T-helper 22 cell (primary cell): ENCODE results near the gene TGM5.
"Not testable (repeated sequence)": the region's sequence is repeated elsewhere in the genome, so short reads cannot be mapped to it uniquely, and the experiment has no call there.

Experiments
- DNase-seq: peaks from one replicate; pipeline ENCODE4 v3.0.0-alpha.2; 2020; ENCODE audit warnings: low read depth

TGM5 gene

DNA sequence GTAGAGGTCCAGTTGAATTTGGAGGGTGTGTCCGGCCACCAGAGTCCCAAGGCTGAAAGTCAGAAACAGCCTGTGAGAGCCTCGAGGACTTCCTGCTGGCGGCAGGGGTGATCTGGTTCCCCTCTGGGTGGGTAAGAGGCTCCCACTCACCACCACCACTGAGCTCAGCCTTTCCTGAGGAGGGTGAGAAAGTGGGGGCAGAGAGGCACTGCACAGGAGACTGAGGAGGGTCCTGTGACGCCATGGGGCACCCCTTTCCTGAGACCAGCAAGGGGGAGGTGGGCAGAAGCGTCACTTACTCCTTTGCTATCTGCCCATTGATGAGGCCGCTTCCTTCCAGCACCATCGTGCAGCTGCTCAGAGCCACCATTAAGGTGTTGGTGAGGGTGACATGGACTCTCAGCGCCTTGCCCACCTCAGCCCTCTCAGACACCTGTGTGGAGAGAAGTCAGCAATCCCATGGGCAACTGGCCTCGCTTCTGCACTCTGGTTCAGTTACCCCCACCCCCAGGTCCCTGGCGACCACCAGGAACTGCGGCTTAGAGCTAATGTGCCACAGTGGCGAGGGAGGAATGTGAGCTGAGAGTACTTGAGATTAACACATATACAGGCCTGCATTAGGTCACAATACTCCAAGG lies 10.0 kb upstream of the TGM5 start:
- no peak for DNase-seq

DNA sequence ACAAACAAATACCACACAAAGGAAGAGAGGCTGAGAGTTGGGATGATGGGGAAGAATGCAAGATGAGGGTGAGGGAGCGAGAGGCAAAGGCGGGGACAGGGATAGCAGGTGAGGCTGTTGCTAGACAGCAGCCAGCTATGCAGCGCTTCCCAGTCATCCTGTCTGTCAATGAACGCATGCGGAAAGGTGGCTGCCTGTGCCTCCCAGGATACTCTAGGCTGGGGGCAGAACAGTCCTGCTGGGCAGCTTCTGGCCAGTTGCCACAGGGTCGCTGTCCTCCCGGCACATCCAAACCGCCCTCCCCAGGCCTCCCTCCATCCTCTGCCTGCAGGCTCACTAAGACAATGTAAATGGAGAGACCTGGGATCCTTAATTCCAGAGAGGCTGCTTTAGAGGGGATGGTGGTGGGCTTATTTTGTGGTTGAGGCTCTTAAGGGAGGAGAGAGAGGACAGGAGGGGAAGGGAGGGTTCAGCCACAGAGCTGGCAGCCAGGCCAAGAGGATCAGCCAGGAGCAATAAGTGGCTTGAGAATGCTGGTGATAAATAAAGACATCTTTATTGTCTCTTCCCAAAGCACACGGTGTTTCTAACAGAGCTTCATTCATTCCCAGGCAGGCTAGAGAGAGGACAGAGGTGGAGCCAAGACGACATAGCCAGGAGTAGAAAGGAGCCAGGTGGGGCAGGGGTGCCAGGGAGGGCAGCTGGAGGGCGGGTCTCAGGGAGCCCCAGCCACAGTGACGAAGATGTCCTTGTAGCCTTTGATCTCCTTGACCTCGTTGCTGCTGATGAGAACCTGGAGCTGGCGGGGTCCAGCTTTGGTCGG lies 9.2 kb upstream of the TGM5 start:
- no peak for DNase-seq

DNA sequence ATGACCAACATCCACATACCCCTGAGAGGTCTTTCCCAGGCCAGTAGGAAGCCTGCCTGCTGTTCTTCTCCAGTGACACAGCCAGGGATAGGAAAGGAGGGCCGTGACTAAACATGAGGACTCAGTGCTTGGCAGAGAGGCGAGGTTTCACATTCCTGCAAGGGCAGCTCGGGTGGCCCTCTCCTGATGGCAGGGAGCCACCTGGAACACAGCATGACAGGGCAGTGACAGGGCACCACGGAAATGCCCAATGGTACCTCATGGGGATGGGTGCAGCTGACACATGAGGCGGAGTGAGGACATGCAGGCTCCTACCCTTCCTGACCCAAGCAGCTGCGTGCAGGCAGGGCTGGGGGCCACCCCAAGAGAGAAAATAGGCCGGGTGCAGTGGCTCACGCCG lies 7.4 kb upstream of the TGM5 start:
- no peak for DNase-seq

DNA sequence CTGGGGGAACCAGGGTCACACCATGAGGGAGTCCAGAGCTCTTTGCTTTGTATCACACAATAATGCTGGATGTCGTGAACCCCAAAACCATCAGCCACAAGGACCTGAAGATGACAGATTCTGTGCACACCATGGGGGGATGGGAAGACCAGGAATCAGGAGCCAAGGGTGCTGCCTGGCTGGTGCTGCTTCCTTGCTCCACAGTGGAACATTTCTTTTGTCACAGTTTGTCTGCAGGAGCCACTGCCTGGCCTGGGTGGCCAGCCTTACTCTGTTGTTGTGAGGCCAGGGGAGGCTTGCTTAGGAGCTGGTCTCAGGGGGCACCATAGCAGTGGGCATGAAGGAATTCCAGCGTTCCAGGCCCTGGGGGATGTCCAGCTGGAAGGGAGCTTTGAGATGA lies 6.5 kb upstream of the TGM5 start:
- no peak for DNase-seq

DNA sequence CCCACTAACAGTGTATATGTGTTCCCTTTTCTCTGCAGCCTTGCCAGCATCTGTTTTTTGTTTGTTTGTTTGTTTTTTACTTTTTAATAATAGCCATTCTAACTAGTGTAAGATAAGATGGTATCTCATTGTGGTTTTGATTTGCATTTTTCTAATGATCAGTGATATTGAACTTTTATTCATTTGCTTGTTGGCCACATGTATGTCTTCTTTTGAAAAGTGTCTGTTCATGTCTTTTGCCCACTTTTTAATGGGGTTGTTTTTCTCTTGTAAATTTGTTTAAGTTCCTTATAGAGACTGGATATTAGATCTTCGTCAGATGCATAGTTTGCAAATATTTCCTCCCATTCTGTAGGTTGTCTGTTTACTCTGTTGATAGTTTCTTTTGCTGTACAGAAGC lies 5.2 kb upstream of the TGM5 start:
- DNase-seq: not testable (repeated sequence)

DNA sequence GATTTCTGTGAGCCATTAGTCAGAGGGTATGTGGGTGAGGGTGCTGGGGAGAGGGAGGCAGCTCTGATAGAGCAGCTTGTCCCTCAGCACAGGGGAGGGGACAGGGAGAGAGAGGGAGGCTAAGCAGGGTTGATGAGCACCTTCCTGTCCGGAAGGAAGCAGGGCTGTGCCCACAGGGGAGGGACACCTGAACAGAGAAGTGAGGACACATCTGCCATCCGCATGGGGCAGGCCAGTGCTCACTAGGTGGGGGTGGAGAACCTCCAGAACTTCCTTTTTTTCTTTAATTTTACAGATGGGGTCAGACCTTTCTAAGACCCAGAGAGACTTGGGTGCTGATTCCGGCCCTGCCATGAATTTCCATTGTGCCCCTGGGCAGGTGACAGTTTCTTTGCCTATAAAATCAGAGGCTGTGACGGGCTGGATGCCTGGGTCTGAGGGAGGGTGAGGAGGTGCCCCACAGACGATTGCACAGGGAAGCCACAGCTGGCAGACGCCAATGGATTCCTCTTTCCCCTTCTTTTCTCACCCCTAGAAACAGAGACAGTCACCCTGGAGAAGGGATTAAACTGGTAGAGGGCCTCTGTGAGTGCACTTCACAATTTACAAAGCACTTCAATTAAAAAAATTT lies 4.1 kb upstream of the TGM5 start:
- DNase-seq: no peak

DNA sequence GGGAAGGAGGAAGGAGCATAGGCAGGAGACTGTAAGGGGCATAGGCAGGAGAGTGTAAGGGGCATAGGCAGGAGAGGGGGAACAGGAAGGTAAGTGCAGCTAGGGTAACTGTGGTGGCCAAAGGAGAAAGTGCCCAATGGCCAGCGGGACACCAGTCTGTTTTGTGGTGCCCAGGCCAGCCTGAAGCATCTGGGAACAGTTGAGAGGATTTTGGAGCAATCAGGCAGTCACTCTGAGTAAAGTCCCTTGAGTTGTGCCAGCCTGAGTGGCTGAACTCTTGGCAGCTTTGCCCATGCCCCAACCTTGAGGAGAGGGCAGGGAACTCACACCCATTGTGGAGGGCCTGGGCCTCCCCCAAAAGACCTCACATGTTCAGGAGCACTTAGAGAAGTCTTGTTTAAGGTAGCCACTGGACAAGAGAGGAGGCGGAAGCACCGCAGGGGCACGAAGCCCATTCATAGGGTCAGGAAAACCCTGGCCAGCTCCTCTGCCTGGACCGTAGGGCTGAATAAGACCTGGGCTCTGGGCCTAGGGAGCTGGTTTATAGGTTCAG lies 3.5 kb upstream of the TGM5 start:
- DNase-seq: no peak

DNA sequence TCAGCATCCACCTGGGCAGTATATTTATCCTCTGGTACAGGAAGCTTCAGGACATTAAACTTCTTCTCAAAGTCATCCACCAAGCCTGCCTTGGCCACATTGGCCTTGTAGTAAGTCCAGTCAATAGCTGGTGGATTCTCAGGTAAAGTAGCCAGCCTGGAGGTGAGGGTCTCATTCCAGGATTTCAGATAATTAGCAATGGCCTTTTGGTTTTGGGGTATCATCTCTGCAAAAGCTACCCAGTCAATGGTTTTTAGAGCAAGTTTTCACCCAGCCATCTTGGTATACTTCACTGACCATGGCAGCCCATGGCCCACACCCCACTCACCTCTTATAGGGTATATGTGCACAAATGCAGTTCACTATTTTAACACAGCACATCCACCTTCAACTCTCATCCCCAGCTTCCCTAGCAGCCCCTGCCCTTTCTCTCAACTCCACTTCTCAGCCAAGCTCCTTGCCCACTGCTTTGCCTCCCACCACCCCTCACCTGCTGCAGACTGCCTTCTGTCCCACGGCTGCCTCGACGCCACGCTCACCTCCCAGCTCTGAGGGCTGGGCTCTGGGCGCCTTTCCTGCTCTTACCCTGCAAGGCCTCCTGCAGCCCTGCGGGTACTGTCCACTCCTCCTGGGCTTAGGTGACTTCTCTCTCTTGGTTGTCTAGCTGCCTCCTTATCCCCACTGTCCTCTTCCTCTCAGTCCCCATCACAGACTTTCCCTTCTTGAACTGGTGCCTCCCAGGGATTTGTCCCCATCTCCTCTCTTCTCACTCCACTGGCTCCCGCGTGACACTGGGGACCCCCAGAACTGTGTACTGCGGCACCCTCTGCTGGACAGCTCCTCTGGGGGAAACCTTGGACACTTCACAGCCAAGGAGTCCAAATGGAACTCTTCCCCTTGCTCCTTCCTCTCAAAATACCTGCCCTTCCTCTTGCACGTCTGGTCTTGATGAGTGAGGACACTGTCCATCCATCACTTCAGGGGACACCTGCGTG lies 1.7 kb upstream of the TGM5 start:
- DNase-seq: no peak

DNA sequence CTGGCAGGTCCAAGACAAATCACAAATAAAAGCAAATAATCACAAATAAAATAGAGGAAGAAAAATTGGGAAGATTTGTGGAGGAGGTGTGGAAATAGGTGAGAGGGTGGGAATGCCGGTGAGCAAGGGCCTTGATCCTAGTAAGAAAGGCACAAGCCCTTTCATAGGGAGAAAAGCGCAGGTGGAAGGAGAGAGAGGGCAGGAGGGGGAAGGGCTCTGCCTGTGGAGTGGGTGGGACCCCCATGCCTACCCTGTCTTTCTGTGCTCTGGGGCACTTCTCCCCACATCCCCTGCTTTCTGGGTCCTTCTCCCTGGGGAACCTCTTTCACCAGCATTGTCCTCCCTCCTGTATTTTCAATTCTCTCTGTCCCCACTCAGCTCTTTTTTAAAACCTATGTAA lies 711 bp upstream of the TGM5 start:
- no peak for DNase-seq

DNA sequence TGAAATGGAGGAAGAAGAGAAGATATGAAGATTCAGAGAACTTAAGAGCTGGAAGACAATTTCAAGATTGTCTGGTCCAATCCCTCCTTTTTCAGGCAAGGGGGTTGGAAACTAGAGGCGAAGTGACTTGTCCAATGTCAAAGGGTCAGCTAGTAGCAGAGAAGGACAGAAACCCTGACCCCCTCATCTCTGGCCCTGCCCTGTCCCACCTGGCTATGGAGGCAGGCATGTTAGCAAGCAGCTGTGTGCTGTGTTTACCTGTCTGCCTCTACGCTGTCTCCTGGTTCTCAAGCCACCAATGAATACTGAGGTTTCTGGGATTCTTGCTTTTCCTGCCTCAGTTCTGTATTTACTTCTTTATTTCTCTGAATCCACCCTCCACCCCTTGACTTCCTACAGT lies 342 bp downstream of the TGM5 start:
- no peak for DNase-seq

DNA sequence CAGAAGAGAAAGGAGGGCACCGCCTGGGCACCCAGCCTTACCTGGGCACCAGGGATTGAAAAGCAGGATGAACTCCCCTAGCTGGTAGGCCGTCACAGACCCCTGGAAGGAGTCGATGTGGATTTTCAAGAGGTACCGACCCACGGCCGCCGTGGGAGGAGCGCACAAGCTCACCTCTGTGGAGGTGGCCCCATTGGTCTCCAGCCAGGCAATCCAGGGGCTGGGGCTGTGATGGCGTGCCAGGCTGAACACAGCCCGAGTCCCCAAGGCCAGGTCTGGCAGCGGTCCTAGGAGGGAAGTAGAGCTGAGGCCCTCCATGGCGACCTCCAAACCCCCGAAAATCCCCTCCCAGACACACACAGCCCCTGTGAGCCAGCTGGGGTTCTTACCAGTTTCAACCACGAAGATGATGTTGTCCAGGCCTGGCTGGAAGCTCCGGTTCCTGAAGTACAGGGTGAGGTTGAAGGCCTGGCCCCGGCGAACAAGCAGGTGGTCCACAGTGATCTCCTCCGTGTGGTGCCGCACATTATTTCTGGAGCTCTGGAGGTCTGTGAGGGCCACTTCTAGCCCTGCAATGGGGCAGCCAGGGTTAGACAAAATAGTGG lies 6.6 kb downstream of the TGM5 start:
- no peak for DNase-seq

DNA sequence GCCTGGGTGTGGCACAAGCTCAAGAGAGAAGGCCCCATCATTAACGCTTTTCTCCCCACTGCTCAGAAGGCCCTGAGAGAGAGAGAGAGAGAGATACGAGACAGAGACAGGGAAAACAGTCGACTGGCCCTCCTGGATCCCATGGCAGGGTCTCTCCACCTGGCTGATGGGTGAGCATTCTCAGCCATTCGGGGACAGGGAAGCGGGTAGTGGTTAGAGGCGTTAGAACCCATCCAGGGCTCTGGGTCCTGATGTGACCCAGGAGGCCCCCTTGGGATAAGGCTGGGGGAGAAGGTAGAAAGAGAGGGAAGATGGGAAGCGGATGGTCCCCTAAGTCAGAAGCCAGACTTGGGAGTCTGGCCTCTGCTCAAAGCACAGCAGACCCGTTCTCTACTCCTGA lies 7.9 kb downstream of the TGM5 start:
- no peak for DNase-seq

DNA sequence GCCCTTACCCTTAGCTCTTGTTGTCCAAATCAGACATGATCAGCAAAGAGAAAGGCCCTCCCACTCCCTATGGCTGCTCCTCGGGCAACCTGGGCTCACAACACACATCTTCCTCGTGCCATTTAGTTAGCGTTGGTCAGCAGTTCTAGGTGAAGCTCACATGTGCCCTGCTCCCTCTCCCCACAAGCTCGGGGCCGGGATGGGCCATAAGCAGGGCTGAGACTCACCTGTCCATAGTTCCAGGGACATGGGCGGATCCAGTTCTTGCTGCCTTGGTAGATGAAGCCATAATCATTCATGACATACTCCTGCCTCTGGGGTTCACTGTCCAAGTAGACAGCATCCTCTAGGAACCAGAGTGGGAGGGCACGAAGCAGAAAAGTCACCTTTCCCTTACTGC lies 10.4 kb downstream of the TGM5 start:
- DNase-seq: no peak

DNA sequence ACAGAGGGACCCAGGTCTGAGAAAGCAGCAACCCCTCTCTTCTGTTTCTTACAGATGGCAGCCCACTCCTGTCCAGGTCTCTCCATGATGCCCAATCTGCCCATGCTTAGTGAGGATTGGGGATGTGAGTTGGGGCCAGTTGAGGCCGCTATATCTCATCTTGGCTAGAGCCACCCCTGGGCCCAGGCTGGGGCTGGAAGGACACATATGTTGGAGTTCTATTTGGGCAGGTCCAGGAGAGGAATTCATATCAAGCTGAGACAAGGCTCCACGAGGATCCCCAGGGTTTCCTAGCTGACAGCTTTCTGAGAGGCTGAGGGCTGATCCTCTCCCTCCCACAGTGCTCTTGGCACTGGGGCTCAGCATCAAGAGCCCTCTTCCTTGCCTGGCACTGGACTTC lies 11.4 kb downstream of the TGM5 start:
- no peak for DNase-seq

DNA sequence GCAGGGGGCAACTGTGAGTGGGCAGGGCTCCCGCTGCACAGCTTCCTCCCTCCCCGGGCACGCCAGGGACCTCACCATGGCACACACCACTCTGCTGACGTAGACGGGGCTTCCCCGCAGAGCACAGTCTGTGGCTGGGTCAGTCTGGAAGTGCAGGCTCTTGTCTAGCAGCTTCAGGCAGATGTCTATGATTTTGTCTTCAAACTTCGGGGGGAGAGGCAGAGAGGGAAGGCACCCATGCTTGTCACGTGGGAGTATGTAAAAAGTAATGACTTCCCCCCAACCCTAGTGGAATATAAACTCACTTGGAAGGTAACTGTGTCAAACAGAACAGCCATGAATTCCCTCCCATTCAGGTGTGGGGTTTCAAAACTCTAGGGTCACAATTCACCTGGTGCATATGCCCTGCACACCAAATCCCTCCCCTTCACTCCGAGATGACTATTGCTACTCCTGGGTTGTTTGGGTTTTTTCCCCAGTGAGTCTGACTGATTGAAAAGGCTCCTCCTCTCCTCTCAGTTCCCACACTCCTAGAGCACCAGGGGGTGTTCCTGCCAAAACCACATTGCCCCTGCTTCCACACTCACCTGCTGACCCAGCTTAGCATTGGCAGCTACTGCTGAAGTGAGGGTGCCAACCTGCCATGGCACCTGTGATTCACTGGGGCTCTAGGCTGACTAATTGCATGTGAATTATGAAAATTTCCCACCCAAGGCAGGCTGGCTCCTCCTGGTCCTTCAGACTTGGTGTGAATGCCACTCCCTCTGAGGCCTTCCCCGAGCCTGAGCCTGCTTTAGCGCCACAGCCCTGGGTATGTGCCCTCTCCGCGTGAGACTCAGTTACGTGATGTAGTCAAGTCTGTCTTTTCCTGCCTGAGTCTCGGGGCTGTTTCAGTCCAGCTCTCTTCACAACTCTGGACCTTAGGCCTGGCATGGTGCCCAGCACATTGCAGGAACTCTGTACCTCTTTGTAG lies 13.0 kb downstream of the TGM5 start:
- no peak for DNase-seq

DNA sequence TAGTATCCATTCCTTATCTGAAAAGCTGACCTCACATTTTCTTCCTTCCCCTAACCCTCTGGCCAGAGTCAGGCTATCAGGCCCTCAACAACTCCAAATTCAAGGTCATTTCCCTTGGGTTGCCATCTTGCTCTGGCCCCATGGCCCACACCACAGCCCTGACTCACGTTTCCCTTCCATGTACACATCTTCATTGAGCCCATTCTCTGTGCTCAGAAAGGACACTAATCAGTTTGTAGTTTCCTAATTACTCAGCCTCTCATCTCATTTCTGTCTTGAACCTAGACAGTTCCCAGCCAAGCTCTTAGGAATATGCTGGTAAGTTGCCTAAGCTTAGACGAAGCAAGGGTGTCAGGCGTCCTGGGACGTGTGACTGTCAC lies 14.9 kb downstream of the TGM5 start:
- no peak for DNase-seq

DNA sequence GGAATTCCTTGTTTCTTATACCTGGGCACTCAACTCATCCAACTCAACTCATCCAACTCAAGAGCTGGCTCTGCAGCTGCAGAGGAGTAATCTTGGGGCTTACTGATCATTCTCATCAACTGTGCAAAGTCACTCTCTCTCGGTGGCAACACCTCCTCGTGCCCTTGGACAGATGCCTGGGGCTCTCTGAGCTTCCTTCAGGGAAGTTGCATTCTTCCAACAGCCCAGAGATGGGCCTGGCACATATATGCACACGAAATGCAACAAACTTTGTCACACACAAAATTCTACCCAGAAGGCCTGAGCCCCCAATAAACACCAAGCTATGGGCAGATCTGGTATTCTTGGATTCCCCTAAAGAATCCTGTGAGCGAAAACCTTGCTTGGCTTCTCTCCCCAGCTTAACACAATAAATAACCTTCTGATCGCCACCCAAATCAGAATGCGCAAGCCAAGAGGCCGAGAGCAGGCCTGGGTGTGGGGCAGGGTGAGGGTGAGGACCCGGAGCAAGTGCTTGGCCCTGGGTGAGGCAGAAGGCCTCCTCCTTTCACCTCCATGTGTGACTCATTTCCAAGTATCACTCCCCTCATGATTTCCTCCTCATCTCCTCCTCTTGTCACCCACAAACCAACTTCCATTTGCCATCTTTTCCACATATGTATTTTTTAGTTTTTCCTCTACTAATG lies 15.4 kb downstream of the TGM5 start:
- DNase-seq: no peak

DNA sequence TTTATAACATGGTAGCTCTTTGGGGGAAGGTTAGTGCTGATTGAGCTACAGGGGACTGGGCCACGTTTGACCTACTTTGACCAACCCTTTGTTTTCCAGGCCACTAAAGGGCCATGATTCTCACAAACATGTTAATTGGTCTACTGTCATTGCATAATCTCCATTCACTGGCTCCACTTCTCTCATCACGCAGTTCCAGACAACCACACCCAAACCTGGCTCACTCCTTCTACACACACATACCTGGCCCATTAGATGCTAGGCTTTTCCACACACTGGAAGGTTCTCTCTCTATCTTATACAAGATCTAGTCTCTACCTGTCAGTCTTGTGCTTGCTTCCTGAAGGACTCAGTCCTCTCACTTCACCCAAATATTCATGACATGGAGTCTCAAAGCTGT lies 15.9 kb downstream of the TGM5 start:
- DNase-seq: no peak

DNA sequence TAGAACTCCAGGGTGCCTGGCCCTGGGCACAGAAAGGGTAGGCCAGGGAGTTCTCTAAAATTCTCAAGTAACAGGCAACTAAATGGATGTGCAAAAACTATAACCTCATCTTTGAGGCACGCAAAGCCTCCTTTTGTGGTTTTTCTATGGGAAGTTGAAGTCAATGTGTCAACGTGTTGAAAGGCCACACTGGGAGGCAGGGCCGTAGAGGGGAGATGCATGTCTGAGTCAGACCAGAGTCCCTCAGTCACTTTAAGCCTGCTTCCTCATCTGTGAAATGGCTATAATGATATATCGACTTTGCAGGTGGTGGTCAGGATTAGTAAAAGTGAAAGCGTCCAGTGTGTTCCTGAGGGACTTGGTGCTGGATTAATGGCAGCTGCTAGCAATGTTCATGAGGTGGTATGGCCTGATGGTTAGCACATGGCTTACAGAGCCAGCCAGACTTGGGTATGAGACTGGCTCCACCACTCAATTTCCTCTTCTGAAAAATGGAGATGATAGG lies 17.0 kb downstream of the TGM5 start:
- no peak for DNase-seq

DNA sequence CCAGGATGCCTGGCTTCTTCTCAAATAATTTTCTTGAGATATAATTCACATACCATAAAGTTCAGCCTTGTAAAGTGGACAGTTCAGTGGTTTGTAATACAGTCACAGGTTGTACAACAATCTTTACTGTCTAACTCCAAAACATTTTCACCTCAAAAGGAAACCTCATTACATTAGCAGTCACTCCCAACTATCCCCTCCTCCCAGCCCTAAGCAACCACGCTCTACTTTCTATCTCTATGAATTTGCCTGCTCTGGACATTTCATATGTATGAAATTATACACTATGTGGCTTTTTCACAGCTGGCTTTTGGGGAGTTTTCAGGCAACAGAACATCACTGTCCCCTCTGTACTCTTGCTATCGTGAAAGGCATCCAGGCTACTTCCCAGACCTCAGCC lies 17.5 kb downstream of the TGM5 start:
- DNase-seq: no peak
